PFSK-1 (cell line): ENCODE results near the gene FGD4.

Source experiments
- FOXP2 ChIP-seq: optimal IDR thresholded peaks from 2 replicates; pipeline ENCODE3; 2011; ENCODE audit warnings: borderline replicate concordance, control low read depth, inconsistent platforms; ENCODE audit not compliant: insufficient read depth; ENCODE audit errors: extremely low read length, extremely low read depth
- POLR2AphosphoS5 ChIP-seq: IDR thresholded peaks from 2 replicates; pipeline ENCODE4 v1.6.1; 2012; ENCODE audit warnings: low read depth, mild to moderate bottlenecking, control low read depth, low read length, moderate library complexity
- REST ChIP-seq, 2 experiments: IDR thresholded peaks; 2 replicates each; pipeline versions ENCODE4 v1.6.1 to v1.8.0; 2011 to 2012; ENCODE audit warnings: low read depth in 2 of 2, low read length in 2 of 2, control low read depth in 1 of 2, inconsistent platforms in 1 of 2, mild to moderate bottlenecking in 1 of 2, moderate library complexity in 1 of 2; ENCODE audit not compliant: insufficient read depth in 1 of 2
- SIN3A ChIP-seq: IDR thresholded peaks from 2 replicates; pipeline ENCODE4 v1.6.1; 2012; ENCODE audit warnings: mild to moderate bottlenecking, low read length, moderate library complexity, borderline replicate concordance; ENCODE audit not compliant: insufficient read depth
- TAF1 ChIP-seq: IDR thresholded peaks from 2 replicates; pipeline ENCODE4 v1.6.1; 2012; ENCODE audit warnings: low read length, control low read depth, borderline replicate concordance; ENCODE audit not compliant: insufficient read depth

FGD4 gene

GRCh38 chr12:32457251-32458025 lies 58.1 kb downstream of the FGD4 start:
- TF ChIP-seq POLR2AphosphoS5: no peak

- no peak for TF ChIP-seq REST (IDR thresholded peaks at IDR 0.05; ENCODE audit: insufficient read depth in 1 of 2, low read depth in 2 of 2, low read length in 2 of 2)
- no peak for TF ChIP-seq POLR2AphosphoS5
- no peak for TF ChIP-seq TAF1
Measured at GRCh38 chr12:32460638-32461037, 61.3 kb downstream of the FGD4 start.

- TF ChIP-seq FOXP2: no peak
- TF ChIP-seq POLR2AphosphoS5: no peak
- TF ChIP-seq SIN3A: no peak
- TF ChIP-seq TAF1: no peak
- TF ChIP-seq REST (IDR thresholded peaks at IDR 0.05; ENCODE audit: insufficient read depth in 1 of 2, low read depth in 2 of 2, low read length in 2 of 2): no peak
Measured at GRCh38 chr12:32462908-32463307, 63.5 kb downstream of the FGD4 start.

GRCh38 chr12:32466187-32466586 lies 66.8 kb downstream of the FGD4 start:
- TF ChIP-seq FOXP2: no peak
- no peak for TF ChIP-seq TAF1
- no peak for TF ChIP-seq SIN3A

- TF ChIP-seq POLR2AphosphoS5: no peak
- no peak for TF ChIP-seq TAF1
- TF ChIP-seq FOXP2: no peak
- TF ChIP-seq SIN3A: no peak
- no peak for TF ChIP-seq REST (IDR thresholded peaks at IDR 0.05; ENCODE audit: insufficient read depth in 1 of 2, low read depth in 2 of 2, low read length in 2 of 2)
Measured at GRCh38 chr12:32466986-32467711, 67.8 kb downstream of the FGD4 start.
